ENCODE data around the gene APOC1. TPM values are rescaled to one million over a fixed set of nuclear protein-coding genes. Genes with fewer than 3 reads are reported as not detected.

Gene APOC1
- total and polyA plus RNA-seq, 7 donors = 1.6 to 16.8 (median 8.0) TPM

- Histone ChIP-seq H3K4me1 (no peaks in the 10 kb centered on the region), H3K4me3 (no peak overlapping the region), H3K27me3 (ENCODE audit: insufficient read depth in 3 of 3, low read length in 2 of 3) (peaks cover 0 to 10% (median 4%) of the 10 kb centered on the region in 3 donors), H3K36me3 (ENCODE audit: insufficient read depth in 1 of 2, low read depth in 1 of 2) (peaks cover 0 to 69% of the 10 kb centered on the region in 2 donors), H3K9me3 (no peaks in the 10 kb centered on the region), H3K27ac (no peak overlapping the region)
- TF ChIP-seq, protein P1, sequence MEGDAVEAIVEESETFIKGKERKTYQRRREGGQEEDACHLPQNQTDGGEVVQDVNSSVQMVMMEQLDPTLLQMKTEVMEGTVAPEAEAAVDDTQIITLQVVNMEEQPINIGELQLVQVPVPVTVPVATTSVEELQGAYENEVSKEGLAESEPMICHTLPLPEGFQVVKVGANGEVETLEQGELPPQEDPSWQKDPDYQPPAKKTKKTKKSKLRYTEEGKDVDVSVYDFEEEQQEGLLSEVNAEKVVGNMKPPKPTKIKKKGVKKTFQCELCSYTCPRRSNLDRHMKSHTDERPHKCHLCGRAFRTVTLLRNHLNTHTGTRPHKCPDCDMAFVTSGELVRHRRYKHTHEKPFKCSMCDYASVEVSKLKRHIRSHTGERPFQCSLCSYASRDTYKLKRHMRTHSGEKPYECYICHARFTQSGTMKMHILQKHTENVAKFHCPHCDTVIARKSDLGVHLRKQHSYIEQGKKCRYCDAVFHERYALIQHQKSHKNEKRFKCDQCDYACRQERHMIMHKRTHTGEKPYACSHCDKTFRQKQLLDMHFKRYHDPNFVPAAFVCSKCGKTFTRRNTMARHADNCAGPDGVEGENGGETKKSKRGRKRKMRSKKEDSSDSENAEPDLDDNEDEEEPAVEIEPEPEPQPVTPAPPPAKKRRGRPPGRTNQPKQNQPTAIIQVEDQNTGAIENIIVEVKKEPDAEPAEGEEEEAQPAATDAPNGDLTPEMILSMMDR (IDR thresholded peaks at IDR 0.05) = no peak
- DNase-seq (no peak), ATAC-seq (no peak)
- intact Hi-C loops (cut with DNase I) = loop anchor here in 1 of 2 donors (10.0 kb wide), 1 partner anchor 154 kb away; no protein-coding TSS in a partner anchor
- WGBS, 3 donors = 86 to 93% (median 92%) methylated on average over 19 of the region's 19 CpGs
Observed at GRCh38 chr19:44900328-44901244, 13.8 kb upstream of the APOC1 start.

DNA sequence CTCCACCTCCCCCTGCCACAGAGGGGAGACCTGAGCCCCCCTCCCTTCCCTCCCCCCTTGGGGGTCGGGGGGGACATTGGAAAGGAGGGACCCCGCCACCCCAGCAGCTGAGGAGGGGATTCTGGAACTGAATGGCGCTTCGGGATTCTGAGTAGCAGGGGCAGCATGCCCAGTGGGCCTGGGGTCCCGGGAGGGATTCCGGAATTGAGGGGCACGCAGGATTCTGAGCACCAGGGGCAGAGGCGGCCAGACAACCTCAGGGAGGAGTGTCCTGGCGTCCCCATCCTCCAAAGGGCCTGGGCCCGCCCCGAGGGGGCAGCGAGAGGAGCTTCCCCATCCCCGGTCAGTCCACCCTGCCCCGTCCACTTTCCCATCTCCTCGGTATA, 11.2 kb upstream of the APOC1 start:
- no peak overlapping the region for H3K27ac ChIP-seq
- DNase-seq = no peak
- no peak overlapping the region for H3K4me3 ChIP-seq
- H3K4me1 ChIP-seq = no peaks in the 10 kb centered on the region
- H3K36me3 ChIP-seq (ENCODE audit: insufficient read depth in 1 of 2, low read depth in 1 of 2) = peaks cover 0 to 43% of the 10 kb centered on the region in 2 donors
- peak in 3 of 4 donors; percentile 9 to 22 (median 13) for ATAC-seq
- 67 to 75% (median 68%) methylated on average over 14 to 15 of the region's 15 CpGs for WGBS, 3 donors
- intact Hi-C loops (cut with DNase I) = loop anchor here (1.0 to 10.0 kb wide), 3 partner anchors 48 to 152 kb away; no protein-coding TSS in a partner anchor
- no peaks in the 10 kb centered on the region for H3K9me3 ChIP-seq
- H3K27me3 ChIP-seq (ENCODE audit: insufficient read depth in 3 of 3, low read length in 2 of 3) = peaks cover 0 to 29% (median 16%) of the 10 kb centered on the region in 3 donors
- TF ChIP-seq, protein P1 (IDR thresholded peaks at IDR 0.05) = no peak

- intact Hi-C loops (cut with DNase I) = loop anchor here (1.0 to 10.0 kb wide), 3 partner anchors 47 to 151 kb away; no protein-coding TSS in a partner anchor
- Histone ChIP-seq H3K4me1 (no peaks in the 10 kb centered on the region), H3K9me3 (no peaks in the 10 kb centered on the region), H3K27me3 (ENCODE audit: insufficient read depth in 3 of 3, low read length in 2 of 3) (peaks cover 0 to 29% (median 16%) of the 10 kb centered on the region in 3 donors), H3K4me3 (no peak overlapping the region), H3K36me3 (ENCODE audit: insufficient read depth in 1 of 2, low read depth in 1 of 2) (peaks cover 0 to 39% of the 10 kb centered on the region in 2 donors), H3K27ac (no peak overlapping the region)
- ATAC-seq = peak; percentile 63 to 88 (median 80)
- 11 to 15% (median 12%) methylated on average over 24 of the region's 24 CpGs for WGBS, 3 donors
- DNase-seq = peak; percentile 75 to 84
- TF ChIP-seq, protein P1 (IDR thresholded peaks at IDR 0.05) = peak; percentile 99
Observed at GRCh38 chr19:44903602-44904425, 10.6 kb upstream of the APOC1 start.

GRCh38 chr19:44904426-44904994, 9.9 kb upstream of the APOC1 start:
- Histone ChIP-seq H3K4me1 (no peaks in the 10 kb centered on the region), H3K9me3 (no peaks in the 10 kb centered on the region), H3K36me3 (ENCODE audit: insufficient read depth in 1 of 2, low read depth in 1 of 2) (peaks cover 0 to 35% of the 10 kb centered on the region in 2 donors), H3K27me3 (ENCODE audit: insufficient read depth in 3 of 3, low read length in 2 of 3) (peaks cover 0 to 29% (median 18%) of the 10 kb centered on the region in 3 donors), H3K27ac (no peak overlapping the region), H3K4me3 (no peak overlapping the region)
- DNase-seq (no peak), ATAC-seq (peak in 2 of 4 donors; percentile 16 to 25)
- TF ChIP-seq, protein P1 (IDR thresholded peaks at IDR 0.05) = peak; percentile 5
- intact Hi-C loops (cut with DNase I) = loop anchor here in 1 of 2 donors (10.0 kb wide), 1 partner anchor 150 kb away; no protein-coding TSS in a partner anchor
- 30 to 40% (median 33%) methylated on average over 12 of the region's 12 CpGs for WGBS, 3 donors
